SK-N-SH treated with all-trans-retinoic acid at 6 μM for 48 hours (cell line): Measurements from ENCODE around the gene OR12D2.

Experiments
- ARNTL ChIP-seq: fragments of 450-650 bp; formaldehyde crosslinking; IDR thresholded peaks from 2 replicates; pipeline ENCODE4 v1.5.0; 2020; ENCODE audit warnings: low read depth, mild to moderate bottlenecking, moderate library complexity, borderline replicate concordance
- PATZ1 ChIP-seq: fragments of 250-450 bp; sonication (Bioruptor Pico); IDR thresholded peaks from 2 replicates; pipeline ENCODE4 v1.8.0; 2020; ENCODE audit warnings: mild to moderate bottlenecking, moderate library complexity, borderline replicate concordance
- POU6F1 ChIP-seq: fragments of 250-450 bp; sonication (Bioruptor Pico); IDR thresholded peaks from 2 replicates; pipeline ENCODE4 v1.8.0; 2021; ENCODE audit warnings: low read depth, mild to moderate bottlenecking, moderate library complexity, borderline replicate concordance
- PPARA ChIP-seq: fragments of 250-450 bp; sonication (Bioruptor Pico); IDR thresholded peaks from 2 replicates; pipeline ENCODE4 v1.5.0; 2020; ENCODE audit warnings: mild to moderate bottlenecking, borderline replicate concordance
- RARB ChIP-seq: fragments of 250-450 bp; sonication (Bioruptor Pico); IDR thresholded peaks from 2 replicates; pipeline ENCODE4 v1.8.0; 2021; ENCODE audit warnings: mild to moderate bottlenecking, moderate library complexity
- TOX ChIP-seq: fragments of 250-450 bp; sonication (Bioruptor Pico); IDR thresholded peaks from 2 replicates; pipeline ENCODE4 v1.8.0; 2021; ENCODE audit warnings: mild to moderate bottlenecking, moderate library complexity, borderline replicate concordance
- TSHZ2 ChIP-seq: fragments of 250-450 bp; sonication (Bioruptor Pico); IDR thresholded peaks from 2 replicates; pipeline ENCODE4 v1.5.0; 2020; ENCODE audit warnings: mild to moderate bottlenecking, moderate library complexity
- ZC3H10 ChIP-seq: fragments of 250-450 bp; sonication (Bioruptor Pico); IDR thresholded peaks from 2 replicates; pipeline ENCODE4 v1.5.1; 2021; ENCODE audit warnings: mild to moderate bottlenecking, moderate library complexity
- ZFP3 ChIP-seq: fragments of 250-450 bp; sonication (Bioruptor Pico); IDR thresholded peaks from 2 replicates; pipeline ENCODE4 v1.5.0; 2020; ENCODE audit warnings: mild to moderate bottlenecking, moderate library complexity
- ZNF565 ChIP-seq: fragments of 450-650 bp; formaldehyde crosslinking; conservative IDR thresholded peaks from 2 replicates; pipeline ENCODE4 v1.5.0; 2020; ENCODE audit warnings: low read depth, mild to moderate bottlenecking, moderate library complexity

- TF ChIP-seq ZFP3 (CRISPR knock-in tag) (no peak), ARNTL (CRISPR knock-in tag) (no peak), RARB (CRISPR knock-in tag) (no peak), TSHZ2 (CRISPR knock-in tag) (no peak), TOX (no peak), PPARA (no peak), POU6F1 (no peak), PATZ1 (no peak), ZC3H10 (CRISPR knock-in tag) (no peak), ZNF565 (CRISPR knock-in tag) (no peak)
Measured at GRCh38 chr6:29439006-29439405, 43.6 kb downstream of the OR12D2 start, which contains the start of gene OR10C1.
